Caco-2 (cell line): Measurements from ENCODE around the gene KMT2C. TPM values are rescaled to one million over a fixed set of nuclear protein-coding genes. Genes with fewer than 3 reads are reported as not detected.

Experiments
- BruUV-seq: library from RNA; stranded (reverse); fragments of 400-500 nt; replicated peaks from 2 replicates; lab custom pipeline; 2021; lab: Mats Ljungman, UMichigan
- CTCF ChIA-PET: fragments of 300-600 bp; sonication (Branson Sonifier 250); formaldehyde crosslinking; loops from one replicate; lab custom pipeline; 2022; ENCODE audit warnings: antibody characterized with exemption; lab: Charles Lee
- POLR2A ChIA-PET: fragments of 300-600 bp; sonication (Branson Sonifier 250); formaldehyde crosslinking; loops from one replicate; lab custom pipeline; 2022; ENCODE audit warnings: antibody characterized with exemption; lab: Charles Lee
- DNase-seq, 2 experiments: peaks; one replicate each; pipeline versions ENCODE4 v3.0.0 to v3.0.0-alpha.2; 2020 to 2022
- H3K27me3 ChIP-seq: replicated peaks from 2 replicates; pipeline ENCODE4 v1.6.0; 2011; ENCODE audit warnings: low read length; ENCODE audit not compliant: control insufficient read depth, insufficient read depth
- H3K36me3 ChIP-seq: 2 replicates; pipeline ENCODE4 v1.5.1; 2011; ENCODE audit warnings: low read length; ENCODE audit not compliant: control insufficient read depth, insufficient read depth
- H3K4me1 ChIP-seq: fragments of 250-450 bp; sonication (Bioruptor Pico); 2 replicates; pipeline ENCODE4 v1.5.1; 2020; ENCODE audit warnings: mild to moderate bottlenecking
- H3K4me3 ChIP-seq: 2 replicates; pipeline ENCODE4 v1.5.1; 2011; ENCODE audit warnings: low read depth, mild to moderate bottlenecking, control low read depth, low read length
- H3K9me3 ChIP-seq: fragments of 250-450 bp; sonication (Bioruptor Pico); 2 replicates; pipeline ENCODE4 v1.5.1; 2020; ENCODE audit warnings: mild to moderate bottlenecking, moderate library complexity
- H3K27ac Mint-ChIP-seq: one replicate; pipeline ENCODE4 v1.8.0; 2022; ENCODE audit warnings: mixed read lengths; ENCODE audit not compliant: unreplicated experiment
- H3K27me3 Mint-ChIP-seq: one replicate; pipeline ENCODE4 v1.8.0; 2022; ENCODE audit warnings: mixed read lengths; ENCODE audit not compliant: insufficient read depth, unreplicated experiment
- H3K36me3 Mint-ChIP-seq: one replicate; pipeline ENCODE4 v1.8.0; 2022; ENCODE audit warnings: mild to moderate bottlenecking, mixed read lengths; ENCODE audit not compliant: insufficient read depth, unreplicated experiment
- H3K4me1 Mint-ChIP-seq: one replicate; pipeline ENCODE4 v1.8.0; 2022; ENCODE audit warnings: low read depth, mixed read lengths; ENCODE audit not compliant: unreplicated experiment
- H3K4me3 Mint-ChIP-seq: one replicate; pipeline ENCODE4 v1.8.0; 2022; ENCODE audit warnings: mild to moderate bottlenecking, moderate library complexity, mixed read lengths; ENCODE audit not compliant: unreplicated experiment
- H3K9me3 Mint-ChIP-seq: one replicate; pipeline ENCODE4 v1.8.0; 2022; ENCODE audit warnings: mixed read lengths; ENCODE audit not compliant: unreplicated experiment
- CTCF ChIP-seq, 2 experiments: fragments of 200-600 bp in 1 of 2; IDR thresholded peaks; 1 replicate in 1 of 2; 2 replicates in 1 of 2; pipeline versions ENCODE4 v1.5.1 to v1.8.0; 2011 to 2022; ENCODE audit warnings: antibody characterized with exemption in 1 of 2, control low read depth in 1 of 2, inconsistent platforms in 1 of 2, low read depth in 1 of 2, low read length in 1 of 2, mild to moderate bottlenecking in 1 of 2, moderate library complexity in 1 of 2; ENCODE audit not compliant: insufficient read depth in 1 of 2, severe bottlenecking in 1 of 2, unreplicated experiment in 1 of 2
- intact Hi-C: fragments of 100-400 bp; cut with micrococcal nuclease; formaldehyde crosslinking; loops from one replicate; pipeline ENCODE4 v1.10.0; 2022; ENCODE audit not compliant: unreplicated experiment
- total RNA-seq: library from RNA; stranded (reverse); gene quantifications from 2 replicates; pipeline ENCODE4 v1.2.3, GENCODE V29; 2022

Gene KMT2C
- total RNA-seq, 1 experiment from 2014 or later = 59.5 TPM

DNA sequence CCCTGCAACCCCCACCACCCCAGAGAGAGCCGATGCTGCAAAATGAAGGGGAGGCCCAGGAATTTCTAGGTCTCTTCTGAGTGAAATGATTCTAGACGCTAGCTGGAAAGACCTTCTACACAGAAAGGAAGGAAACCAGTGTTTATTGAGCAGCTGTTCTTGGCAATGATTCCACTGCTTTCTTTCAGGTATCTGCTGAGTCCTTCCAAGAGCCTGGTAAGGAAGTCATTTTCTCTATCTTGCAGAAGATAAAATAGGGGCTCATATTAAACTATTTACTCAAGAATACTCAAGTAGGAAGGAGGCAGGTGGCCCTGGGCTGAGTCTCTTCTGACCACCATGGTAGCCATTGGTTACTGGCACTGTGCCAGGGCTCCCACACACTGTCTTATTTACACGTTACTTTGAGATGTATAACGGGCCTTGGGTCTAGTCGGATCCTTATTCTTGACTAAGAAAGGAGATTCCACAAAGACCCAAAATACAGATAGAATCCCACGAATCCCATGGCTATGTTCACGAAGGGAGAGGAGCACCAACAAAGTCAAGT is 298.3 kb downstream of the KMT2C start:
- no peak overlapping the region for H3K4me3 ChIP-seq
- H3K36me3 ChIP-seq = peaks cover 1% of the 10 kb centered on the region
- BruUV-seq = no TSS peak
- ChIA-PET CTCF (interaction anchor here (1.2 kb wide), 1 partner anchor 569 kb away, joined by 3 read pairs; no protein-coding TSS in a partner anchor), POLR2A (no interaction called here)
- Mint-ChIP-seq H3K9me3 (no peaks in the 10 kb centered on the region), H3K4me1 (no peaks in the 10 kb centered on the region), H3K4me3 (no peak overlapping the region), H3K27ac (no peak overlapping the region), H3K36me3 (peaks cover 76% of the 10 kb centered on the region), H3K27me3 (no peaks in the 10 kb centered on the region)
- no peak for TF ChIP-seq CTCF (IDR thresholded peaks at IDR 0.05; ENCODE audit: insufficient read depth in 1 of 2, low read depth in 1 of 2, low read length in 1 of 2, severe bottlenecking in 1 of 2, unreplicated experiment in 1 of 2)
- H3K9me3 ChIP-seq = no peaks in the 10 kb centered on the region
- H3K27me3 ChIP-seq = no peaks in the 10 kb centered on the region
- intact Hi-C loops = no loop called here
- no peaks in the 10 kb centered on the region for H3K4me1 ChIP-seq
- DNase-seq = no peak

DNA sequence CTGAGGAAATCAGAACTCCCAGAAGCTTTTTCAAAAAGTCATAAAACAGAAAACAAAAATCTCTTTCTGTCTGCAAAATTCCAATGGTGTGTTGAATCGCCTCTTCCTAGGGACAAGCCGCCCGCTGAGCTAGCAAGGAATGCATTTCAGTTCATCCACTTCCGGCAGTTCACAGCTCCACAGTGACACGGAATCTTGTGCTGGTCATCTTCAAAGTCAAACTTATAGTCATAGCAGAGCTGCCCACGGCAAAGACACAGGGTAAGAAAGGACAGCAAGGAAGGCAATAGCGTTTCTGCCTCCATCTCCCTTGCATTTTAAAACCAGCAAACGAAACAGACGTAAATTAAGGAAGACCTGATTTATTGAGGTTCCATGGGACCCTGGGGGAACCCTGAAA is 299.1 kb downstream of the KMT2C start:
- no peak overlapping the region for H3K4me3 Mint-ChIP-seq
- TF ChIP-seq CTCF (IDR thresholded peaks at IDR 0.05; ENCODE audit: insufficient read depth in 1 of 2, low read depth in 1 of 2, low read length in 1 of 2, severe bottlenecking in 1 of 2, unreplicated experiment in 1 of 2) = no peak
- intact Hi-C loops = no loop called here
- H3K36me3 Mint-ChIP-seq = peaks cover 74% of the 10 kb centered on the region
- H3K4me1 ChIP-seq = no peaks in the 10 kb centered on the region
- peaks cover 1% of the 10 kb centered on the region for H3K36me3 ChIP-seq
- POLR2A ChIA-PET = no interaction called here
- CTCF ChIA-PET = interaction anchor here (1.2 kb wide), 1 partner anchor 570 kb away, joined by 3 read pairs; no protein-coding TSS in a partner anchor
- no peaks in the 10 kb centered on the region for H3K27me3 Mint-ChIP-seq
- peak overlapping the region; percentile 12 for H3K27ac Mint-ChIP-seq
- no TSS peak for BruUV-seq
- no peaks in the 10 kb centered on the region for H3K4me1 Mint-ChIP-seq
- H3K9me3 ChIP-seq = no peaks in the 10 kb centered on the region
- H3K9me3 Mint-ChIP-seq = no peaks in the 10 kb centered on the region
- no peak overlapping the region for H3K4me3 ChIP-seq
- DNase-seq = no peak
- H3K27me3 ChIP-seq = no peaks in the 10 kb centered on the region

- Mint-ChIP-seq H3K9me3 (no peaks in the 10 kb centered on the region), H3K36me3 (peaks cover 68% of the 10 kb centered on the region), H3K4me1 (no peaks in the 10 kb centered on the region), H3K27ac (no peak overlapping the region), H3K4me3 (no peak overlapping the region), H3K27me3 (no peaks in the 10 kb centered on the region)
- intact Hi-C loops = no loop called here
- POLR2A ChIA-PET = no interaction called here
- Histone ChIP-seq H3K9me3 (no peaks in the 10 kb centered on the region), H3K4me3 (no peak overlapping the region), H3K36me3 (peaks cover 5% of the 10 kb centered on the region), H3K4me1 (no peaks in the 10 kb centered on the region), H3K27me3 (no peaks in the 10 kb centered on the region)
- BruUV-seq = no TSS peak
- CTCF ChIA-PET = no interaction called here
- no peak for TF ChIP-seq CTCF (IDR thresholded peaks at IDR 0.05; ENCODE audit: insufficient read depth in 1 of 2, low read depth in 1 of 2, low read length in 1 of 2, severe bottlenecking in 1 of 2, unreplicated experiment in 1 of 2)
- no peak for DNase-seq
Observed at GRCh38 chr7:152133804-152134203, 302.0 kb downstream of the KMT2C start.
